ENCODE measurements around the gene AURKAIP1.

The AURKAIP1 gene

GRCh38 chr1:1354271-1355247 is 20.4 kb downstream of the AURKAIP1 start (continued):
- TF ChIP-seq, protein P1, sequence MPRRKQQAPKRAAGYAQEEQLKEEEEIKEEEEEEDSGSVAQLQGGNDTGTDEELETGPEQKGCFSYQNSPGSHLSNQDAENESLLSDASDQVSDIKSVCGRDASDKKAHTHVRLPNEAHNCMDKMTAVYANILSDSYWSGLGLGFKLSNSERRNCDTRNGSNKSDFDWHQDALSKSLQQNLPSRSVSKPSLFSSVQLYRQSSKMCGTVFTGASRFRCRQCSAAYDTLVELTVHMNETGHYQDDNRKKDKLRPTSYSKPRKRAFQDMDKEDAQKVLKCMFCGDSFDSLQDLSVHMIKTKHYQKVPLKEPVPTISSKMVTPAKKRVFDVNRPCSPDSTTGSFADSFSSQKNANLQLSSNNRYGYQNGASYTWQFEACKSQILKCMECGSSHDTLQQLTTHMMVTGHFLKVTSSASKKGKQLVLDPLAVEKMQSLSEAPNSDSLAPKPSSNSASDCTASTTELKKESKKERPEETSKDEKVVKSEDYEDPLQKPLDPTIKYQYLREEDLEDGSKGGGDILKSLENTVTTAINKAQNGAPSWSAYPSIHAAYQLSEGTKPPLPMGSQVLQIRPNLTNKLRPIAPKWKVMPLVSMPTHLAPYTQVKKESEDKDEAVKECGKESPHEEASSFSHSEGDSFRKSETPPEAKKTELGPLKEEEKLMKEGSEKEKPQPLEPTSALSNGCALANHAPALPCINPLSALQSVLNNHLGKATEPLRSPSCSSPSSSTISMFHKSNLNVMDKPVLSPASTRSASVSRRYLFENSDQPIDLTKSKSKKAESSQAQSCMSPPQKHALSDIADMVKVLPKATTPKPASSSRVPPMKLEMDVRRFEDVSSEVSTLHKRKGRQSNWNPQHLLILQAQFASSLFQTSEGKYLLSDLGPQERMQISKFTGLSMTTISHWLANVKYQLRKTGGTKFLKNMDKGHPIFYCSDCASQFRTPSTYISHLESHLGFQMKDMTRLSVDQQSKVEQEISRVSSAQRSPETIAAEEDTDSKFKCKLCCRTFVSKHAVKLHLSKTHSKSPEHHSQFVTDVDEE (CRISPR knock-in tag; IDR thresholded peaks at IDR 0.05), result no peak
- no peak for TF ChIP-seq BACH2 (CRISPR knock-in tag; IDR thresholded peaks at IDR 0.05; ENCODE audit: borderline replicate concordance)

DNA sequence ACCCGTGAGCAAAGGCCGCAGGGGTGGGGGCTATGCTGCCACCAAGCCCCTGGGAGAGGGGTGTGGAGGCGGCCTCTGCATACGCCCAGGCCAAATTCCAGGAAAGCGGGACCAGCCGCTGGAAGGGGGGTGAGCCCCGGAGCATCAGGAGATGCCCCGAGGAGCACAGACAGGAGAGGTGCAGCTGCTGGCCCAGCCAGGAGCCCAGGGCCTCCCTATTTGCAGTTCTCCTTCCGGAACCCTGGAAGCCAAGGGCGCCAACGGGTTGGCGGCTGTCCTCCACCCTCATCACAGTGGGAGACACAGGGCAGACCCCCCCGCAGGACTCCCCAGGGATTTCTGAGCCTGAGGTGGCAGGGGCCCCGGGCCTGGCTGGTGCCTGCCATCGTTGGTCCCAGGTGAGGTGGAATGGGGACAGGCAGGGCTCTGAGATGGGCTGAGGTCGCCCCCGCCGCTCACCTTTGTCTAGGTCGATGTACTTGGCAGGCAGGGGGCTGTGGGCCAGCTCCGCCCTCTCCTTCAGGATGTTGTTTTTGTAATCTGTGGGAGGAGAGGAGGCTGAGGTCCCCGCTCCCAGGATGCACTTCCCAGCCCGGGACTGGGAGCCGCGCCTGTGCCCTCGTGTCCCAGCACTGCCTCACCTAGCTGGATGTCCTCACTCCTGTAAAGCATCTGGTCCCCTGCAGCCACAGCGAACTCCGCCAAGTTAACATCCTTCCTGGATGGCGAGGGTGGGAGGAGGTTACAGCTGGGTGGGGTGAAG is 21.4 kb downstream of the AURKAIP1 start:
- TF ChIP-seq PATZ1 (CRISPR knock-in tag; IDR thresholded peaks at IDR 0.05; ENCODE audit: borderline replicate concordance), result no peak
- no peak for TF ChIP-seq ARNTL (CRISPR knock-in tag; IDR thresholded peaks at IDR 0.05; ENCODE audit: borderline replicate concordance, low read depth)
- TF ChIP-seq ZNF70 (CRISPR knock-in tag; IDR thresholded peaks at IDR 0.05), result no peak
- TF ChIP-seq GLIS3 (CRISPR knock-in tag; IDR thresholded peaks at IDR 0.05), result no peak
- no peak for TF ChIP-seq POU6F1 (CRISPR knock-in tag; IDR thresholded peaks at IDR 0.05; ENCODE audit: borderline replicate concordance, low read depth)
- TF ChIP-seq CSDC2 (CRISPR knock-in tag; IDR thresholded peaks at IDR 0.05), result no peak
- no peak for TF ChIP-seq TCF4 (CRISPR knock-in tag; IDR thresholded peaks at IDR 0.05; ENCODE audit: borderline replicate concordance)
- ATAC-seq, result no peak

GRCh38 chr1:1352786-1353388 is 22.1 kb downstream of the AURKAIP1 start:
- ATAC-seq, result no peak
- TF ChIP-seq ZC3H10 (CRISPR knock-in tag; IDR thresholded peaks at IDR 0.05) (no peak), TOX (CRISPR knock-in tag; IDR thresholded peaks at IDR 0.05; ENCODE audit: borderline replicate concordance) (no peak), ZNF565 (CRISPR knock-in tag; conservative IDR thresholded peaks at IDR 0.05; ENCODE audit: low read depth) (no peak), CSDC2 (CRISPR knock-in tag; IDR thresholded peaks at IDR 0.05) (no peak), OSR1 (CRISPR knock-in tag; IDR thresholded peaks at IDR 0.05) (no peak), ZFP3 (CRISPR knock-in tag; IDR thresholded peaks at IDR 0.05) (no peak), ZNF70 (CRISPR knock-in tag; IDR thresholded peaks at IDR 0.05) (no peak), PPARA (CRISPR knock-in tag; IDR thresholded peaks at IDR 0.05; ENCODE audit: borderline replicate concordance) (no peak), RARB (CRISPR knock-in tag; IDR thresholded peaks at IDR 0.05) (no peak), ARNTL (CRISPR knock-in tag; IDR thresholded peaks at IDR 0.05; ENCODE audit: borderline replicate concordance, low read depth) (no peak), POU6F1 (CRISPR knock-in tag; IDR thresholded peaks at IDR 0.05; ENCODE audit: borderline replicate concordance, low read depth) (no peak), SNAI2 (CRISPR knock-in tag; IDR thresholded peaks at IDR 0.05) (no peak), GLIS3 (CRISPR knock-in tag; IDR thresholded peaks at IDR 0.05) (no peak), TCF4 (CRISPR knock-in tag; IDR thresholded peaks at IDR 0.05; ENCODE audit: borderline replicate concordance) (no peak)
- TF ChIP-seq, protein P1 (CRISPR knock-in tag; IDR thresholded peaks at IDR 0.05), result no peak
- TF ChIP-seq, protein P2, sequence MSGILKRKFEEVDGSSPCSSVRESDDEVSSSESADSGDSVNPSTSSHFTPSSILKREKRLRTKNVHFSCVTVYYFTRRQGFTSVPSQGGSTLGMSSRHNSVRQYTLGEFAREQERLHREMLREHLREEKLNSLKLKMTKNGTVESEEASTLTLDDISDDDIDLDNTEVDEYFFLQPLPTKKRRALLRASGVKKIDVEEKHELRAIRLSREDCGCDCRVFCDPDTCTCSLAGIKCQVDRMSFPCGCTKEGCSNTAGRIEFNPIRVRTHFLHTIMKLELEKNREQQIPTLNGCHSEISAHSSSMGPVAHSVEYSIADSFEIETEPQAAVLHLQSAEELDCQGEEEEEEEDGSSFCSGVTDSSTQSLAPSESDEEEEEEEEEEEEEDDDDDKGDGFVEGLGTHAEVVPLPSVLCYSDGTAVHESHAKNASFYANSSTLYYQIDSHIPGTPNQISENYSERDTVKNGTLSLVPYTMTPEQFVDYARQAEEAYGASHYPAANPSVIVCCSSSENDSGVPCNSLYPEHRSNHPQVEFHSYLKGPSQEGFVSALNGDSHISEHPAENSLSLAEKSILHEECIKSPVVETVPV (CRISPR knock-in tag; IDR thresholded peaks at IDR 0.05), result no peak
- TF ChIP-seq, protein P3, sequence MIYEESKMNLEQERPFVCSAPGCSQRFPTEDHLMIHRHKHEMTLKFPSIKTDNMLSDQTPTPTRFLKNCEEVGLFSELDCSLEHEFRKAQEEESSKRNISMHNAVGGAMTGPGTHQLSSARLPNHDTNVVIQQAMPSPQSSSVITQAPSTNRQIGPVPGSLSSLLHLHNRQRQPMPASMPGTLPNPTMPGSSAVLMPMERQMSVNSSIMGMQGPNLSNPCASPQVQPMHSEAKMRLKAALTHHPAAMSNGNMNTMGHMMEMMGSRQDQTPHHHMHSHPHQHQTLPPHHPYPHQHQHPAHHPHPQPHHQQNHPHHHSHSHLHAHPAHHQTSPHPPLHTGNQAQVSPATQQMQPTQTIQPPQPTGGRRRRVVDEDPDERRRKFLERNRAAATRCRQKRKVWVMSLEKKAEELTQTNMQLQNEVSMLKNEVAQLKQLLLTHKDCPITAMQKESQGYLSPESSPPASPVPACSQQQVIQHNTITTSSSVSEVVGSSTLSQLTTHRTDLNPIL (CRISPR knock-in tag; IDR thresholded peaks at IDR 0.05; ENCODE audit: low read depth), result no peak

Measured in SK-N-SH treated with all-trans-retinoic acid at 6 μM for 48 hours (cell line).